Dendritic cell treated with granulocyte-macrophage colony-stimulating factor and Interleukin-4, amounts not matched to agents 40 ng/mL and 50 ng/mL, for 4 days (primary cell): Measurements from ENCODE around the gene NCOA6.
A peak's percentile ranks its signal among the peaks of the same experiment; 100 is the strongest.

ENCODE experiments used
- H3K27ac Mint-ChIP-seq: one replicate; pipeline ENCODE4 v1.8.0; 2022; ENCODE audit warnings: mild to moderate bottlenecking, mixed read lengths
- H3K27me3 Mint-ChIP-seq: one replicate; pipeline ENCODE4 v1.8.0; 2022; ENCODE audit warnings: mild to moderate bottlenecking, mixed read lengths
- H3K36me3 Mint-ChIP-seq: one replicate; pipeline ENCODE4 v1.8.0; 2022; ENCODE audit warnings: low read depth, mixed read lengths
- H3K4me1 Mint-ChIP-seq: one replicate; pipeline ENCODE4 v1.8.0; 2022; ENCODE audit warnings: low read depth, mixed read lengths
- H3K4me3 Mint-ChIP-seq: one replicate; pipeline ENCODE4 v1.8.0; 2022; ENCODE audit warnings: mild to moderate bottlenecking, moderate library complexity, mixed read lengths
- H3K9me3 Mint-ChIP-seq: one replicate; pipeline ENCODE4 v1.8.0; 2022; ENCODE audit warnings: mixed read lengths
- intact Hi-C: fragments of 100-400 bp; cut with micrococcal nuclease; formaldehyde crosslinking; loops from one replicate; pipeline ENCODE4 v1.15.0; 2022

The NCOA6 gene

DNA sequence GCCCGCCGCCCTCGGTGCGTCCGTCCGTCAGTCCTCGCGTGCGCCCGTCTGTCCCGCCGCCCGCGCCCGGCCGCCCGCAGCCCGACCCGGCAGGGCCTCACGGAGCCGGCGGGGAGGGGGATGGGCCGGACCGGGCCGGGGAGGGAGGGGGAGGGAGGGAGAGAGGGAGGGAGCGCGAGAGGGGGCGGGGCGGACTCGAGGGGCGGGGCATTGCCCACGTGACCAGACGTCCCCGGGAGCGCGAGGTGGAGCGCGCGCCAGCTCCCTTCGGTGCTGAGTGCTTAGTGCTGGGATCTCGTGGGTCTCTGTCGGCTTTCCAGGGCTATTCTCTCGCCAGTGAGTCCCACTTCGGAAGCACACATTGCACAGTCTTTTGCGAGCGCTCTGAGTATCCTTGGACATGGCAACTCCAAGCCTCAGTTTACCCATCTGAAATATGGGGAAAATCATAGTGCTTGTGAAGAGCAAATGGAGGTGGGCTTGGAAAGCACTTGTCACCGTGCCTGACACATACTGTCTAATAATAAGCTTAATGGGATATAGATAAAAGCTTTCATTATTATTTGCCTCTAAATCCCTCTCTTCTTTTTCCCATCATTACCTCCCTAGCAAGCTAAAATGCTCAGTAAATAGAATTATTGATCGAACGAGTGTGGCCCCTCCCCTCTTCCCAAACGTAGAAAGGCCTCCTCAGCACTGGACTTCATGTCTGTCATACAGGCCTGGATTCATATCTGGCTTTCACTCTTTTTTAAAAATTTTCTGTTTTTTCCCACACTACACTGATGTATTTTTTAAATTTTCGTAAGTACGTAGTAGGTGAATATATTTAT, at the start of gene NCOA6:
Gene NCOA6, minus strand, starts transcription at position 122 of the 833 bp plus-strand sequence. CDS start 43,296 bp downstream, outside the sequence.
- intact Hi-C loops: loop anchor here (2.0 kb wide), 1 partner anchor 49 kb away; no protein-coding TSS in a partner anchor
- Mint-ChIP-seq H3K27ac (peak within 1 kb of the TSS; percentile 89), H3K9me3 (no peaks in the 10 kb centered on the region), H3K27me3 (no peaks in the 10 kb centered on the region), H3K36me3 (peaks cover 20% of the 10 kb centered on the region), H3K4me1 (peaks cover 43% of the 10 kb centered on the region), H3K4me3 (peak within 1 kb of the TSS; percentile 95)

DNA sequence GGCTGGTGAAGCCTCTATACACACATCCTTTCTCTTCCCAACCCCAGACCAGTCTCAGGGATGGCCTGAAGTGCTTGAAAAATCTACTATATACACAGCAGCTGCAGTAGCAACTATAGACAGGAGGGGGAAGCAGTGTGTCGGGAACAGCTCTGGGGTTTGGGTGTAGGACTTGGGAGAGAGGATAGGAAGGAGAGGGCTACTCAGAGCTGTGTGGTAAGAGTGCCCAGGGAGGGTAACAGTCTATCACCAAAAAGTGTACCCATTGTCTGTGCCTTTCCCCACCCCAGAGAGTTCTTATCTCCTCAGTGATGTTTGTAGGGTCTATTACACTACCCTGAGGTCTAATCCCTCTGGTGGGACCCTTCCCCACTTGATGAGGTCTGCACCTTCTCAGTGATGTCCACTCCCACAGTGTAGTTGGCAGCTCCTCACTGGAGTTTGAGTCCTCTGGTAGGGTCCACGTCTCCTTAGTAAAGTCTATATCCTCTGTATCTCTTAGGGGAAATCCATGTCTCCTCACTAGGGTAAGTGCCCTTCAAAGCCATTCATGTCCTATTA, 48.7 kb upstream of the NCOA6 start:
- Mint-ChIP-seq H3K9me3 (no peaks in the 10 kb centered on the region), H3K4me3 (no peak overlapping the region), H3K27ac (peak overlapping the region; percentile 97), H3K27me3 (peaks cover 10% of the 10 kb centered on the region), H3K36me3 (peaks cover 12% of the 10 kb centered on the region), H3K4me1 (peaks cover 66% of the 10 kb centered on the region)
- intact Hi-C loops: loop anchor here (1.0 to 2.0 kb wide), 3 partner anchors 49 to 86 kb away; partner anchors contain the start of genes GSS, MYH7B and NCOA6

- Mint-ChIP-seq H3K27me3 (peaks cover 10% of the 10 kb centered on the region), H3K27ac (peak overlapping the region; percentile 97), H3K36me3 (peaks cover 8% of the 10 kb centered on the region), H3K9me3 (no peaks in the 10 kb centered on the region), H3K4me1 (peaks cover 63% of the 10 kb centered on the region), H3K4me3 (peak overlapping the region; percentile 82)
- intact Hi-C loops: loop anchor here (1.0 to 2.0 kb wide), 3 partner anchors 49 to 87 kb away; partner anchors contain the start of genes GSS, MYH7B and NCOA6
These were observed 48.2 kb upstream of the NCOA6 start for GRCh38 chr20:34873583-34874093.

- H3K27me3 Mint-ChIP-seq: peaks cover 10% of the 10 kb centered on the region
- peak within 1 kb of the TSS; percentile 82 for H3K4me3 Mint-ChIP-seq
- H3K9me3 Mint-ChIP-seq: no peaks in the 10 kb centered on the region
- peaks cover 58% of the 10 kb centered on the region for H3K4me1 Mint-ChIP-seq
- peaks cover 8% of the 10 kb centered on the region for H3K36me3 Mint-ChIP-seq
- H3K27ac Mint-ChIP-seq: peak within 1 kb of the TSS; percentile 67
- intact Hi-C loops: no loop called here
These were observed 47.3 kb upstream of the NCOA6 start, which contains the start of gene GGT7 for GRCh38 chr20:34872622-34873224. Gene GGT7, minus strand, starts transcription at chr20:34872856. Its CDS starts 41 bp downstream, at chr20:34872815.

DNA sequence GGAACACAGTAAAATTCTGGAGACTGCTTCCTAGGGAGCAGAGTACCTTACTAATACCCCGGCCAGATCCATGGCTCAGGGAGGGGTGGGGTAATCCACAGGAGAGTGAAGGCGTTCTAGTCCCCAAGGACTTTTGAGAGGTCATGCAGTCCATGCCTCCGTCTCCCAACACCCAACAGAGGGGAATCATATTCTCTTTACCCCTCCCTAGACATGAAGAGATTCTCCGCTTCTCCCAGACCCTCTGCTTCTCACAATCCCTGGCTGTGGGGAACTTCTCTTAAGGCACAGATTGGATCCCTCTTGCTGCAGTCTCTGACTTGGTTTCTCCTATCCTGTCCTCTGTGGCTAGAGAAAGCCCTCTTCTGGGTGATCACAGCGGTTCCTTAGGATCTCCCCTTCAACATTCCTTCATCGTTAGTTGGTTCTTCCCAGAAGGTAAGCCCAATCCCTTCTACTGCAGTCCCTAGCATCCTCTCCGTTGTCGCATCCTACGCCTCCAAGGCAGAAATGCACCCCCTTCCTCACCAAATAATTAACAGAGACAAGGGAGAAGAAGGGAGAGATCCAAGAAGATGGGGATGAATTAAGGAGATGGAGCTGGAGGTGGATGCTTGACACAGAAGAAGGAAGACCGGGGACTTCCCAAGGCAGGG, 46.6 kb upstream of the NCOA6 start:
- Mint-ChIP-seq H3K4me1 (peaks cover 54% of the 10 kb centered on the region), H3K27ac (peak overlapping the region; percentile 67)
- intact Hi-C loops: no loop called here

DNA sequence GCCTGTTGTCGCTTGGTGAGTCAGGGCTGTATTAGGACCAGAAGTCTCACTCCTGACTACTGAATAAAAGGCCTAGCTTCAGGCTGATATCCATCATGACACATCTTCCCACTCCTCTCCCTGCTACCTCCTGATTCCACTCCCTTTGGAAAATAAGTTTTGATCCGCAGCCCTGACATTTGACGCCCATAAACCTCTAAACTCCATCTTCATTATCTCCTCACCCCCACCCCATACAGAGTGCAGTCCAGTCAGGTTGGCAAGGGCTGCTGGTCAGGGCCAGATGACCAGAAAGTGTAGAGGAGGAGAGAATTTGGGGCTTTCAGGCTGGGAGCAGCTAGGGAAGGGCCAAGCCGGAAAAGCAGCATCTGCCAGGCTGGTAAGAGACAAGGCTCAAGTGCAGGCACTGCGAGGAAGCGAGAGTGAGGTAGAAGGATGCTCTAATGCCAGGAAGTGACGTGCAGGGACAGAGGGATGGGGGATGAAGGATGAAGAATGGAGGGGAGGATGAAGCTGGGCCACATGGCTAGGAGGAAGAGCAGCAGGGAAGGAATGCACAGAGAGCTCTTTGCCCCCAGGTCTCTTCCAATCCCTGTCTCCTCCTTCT, 46.0 kb upstream of the NCOA6 start:
- Mint-ChIP-seq H3K36me3 (peaks cover under 1% of the 10 kb centered on the region), H3K4me3 (no peak overlapping the region), H3K27ac (no peak overlapping the region), H3K27me3 (peaks cover 10% of the 10 kb centered on the region), H3K9me3 (no peaks in the 10 kb centered on the region), H3K4me1 (peaks cover 49% of the 10 kb centered on the region)
- intact Hi-C loops: no loop called here

More for the DNA sequence above, 46.6 kb upstream of the NCOA6 start:
- Mint-ChIP-seq H3K4me3 (peak overlapping the region; percentile 82), H3K9me3 (no peaks in the 10 kb centered on the region), H3K36me3 (peaks cover 7% of the 10 kb centered on the region), H3K27me3 (peaks cover 10% of the 10 kb centered on the region)

DNA sequence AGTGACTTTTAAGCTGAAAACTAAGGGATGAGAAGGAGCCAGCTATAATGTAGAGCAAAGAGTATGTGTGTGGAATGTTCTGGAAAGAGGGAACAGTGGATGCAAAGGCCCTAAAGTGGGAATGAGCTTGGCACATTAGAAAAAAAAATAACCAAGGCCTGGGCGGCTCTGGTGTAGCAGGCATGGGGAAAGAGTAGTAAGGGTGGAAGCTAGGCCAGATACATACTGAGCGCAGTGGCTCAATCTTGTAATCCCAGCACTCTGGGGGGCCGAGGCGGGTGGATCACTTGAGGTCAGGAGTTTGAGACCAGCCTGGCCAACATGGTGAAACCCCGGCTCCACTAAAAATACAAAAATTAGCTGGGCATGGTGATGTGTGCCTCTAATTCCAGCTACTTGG, 38.8 kb upstream of the NCOA6 start:
- Mint-ChIP-seq H3K27ac (no peak overlapping the region), H3K9me3 (no peaks in the 10 kb centered on the region), H3K4me3 (no peak overlapping the region), H3K36me3 (peaks cover 9% of the 10 kb centered on the region), H3K4me1 (peaks cover 9% of the 10 kb centered on the region), H3K27me3 (no peaks in the 10 kb centered on the region)
- intact Hi-C loops: no loop called here

DNA sequence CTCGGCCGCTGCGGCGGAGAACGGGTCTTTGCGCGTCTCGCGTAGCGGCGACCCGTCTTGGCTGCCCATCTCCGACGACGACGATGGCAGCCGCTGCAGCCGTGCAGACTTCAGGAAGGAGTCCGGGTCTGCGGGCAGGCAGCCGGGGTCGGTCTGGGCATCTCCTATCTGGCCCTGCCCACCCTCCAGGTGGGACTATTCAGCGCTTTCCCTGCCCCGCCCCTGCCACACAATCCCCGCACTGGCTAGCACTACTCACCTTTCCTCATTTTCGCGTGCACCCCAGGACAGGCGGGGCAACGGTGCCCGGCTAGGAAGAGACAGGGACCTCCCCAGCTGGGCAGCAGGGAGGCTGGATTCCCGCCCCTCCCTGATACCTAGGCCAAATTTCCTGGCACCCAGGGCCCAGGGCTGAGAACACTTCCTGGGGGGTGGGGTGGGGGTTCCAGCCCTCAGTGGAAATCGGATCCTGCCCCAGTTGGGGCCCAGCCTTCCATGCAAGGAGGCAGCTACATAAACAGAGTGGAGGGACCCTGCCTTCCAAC, 38.0 kb upstream of the NCOA6 start:
- H3K36me3 Mint-ChIP-seq: peaks cover 9% of the 10 kb centered on the region
- intact Hi-C loops: no loop called here
- peaks cover 9% of the 10 kb centered on the region for H3K4me1 Mint-ChIP-seq
- no peaks in the 10 kb centered on the region for H3K27me3 Mint-ChIP-seq
- no peak overlapping the region for H3K4me3 Mint-ChIP-seq
- H3K9me3 Mint-ChIP-seq: no peaks in the 10 kb centered on the region
- no peak overlapping the region for H3K27ac Mint-ChIP-seq

GRCh38 chr20:34862724-34863123, 37.3 kb upstream of the NCOA6 start:
- no peaks in the 10 kb centered on the region for H3K9me3 Mint-ChIP-seq
- no peak overlapping the region for H3K4me3 Mint-ChIP-seq
- H3K27me3 Mint-ChIP-seq: no peaks in the 10 kb centered on the region
- H3K36me3 Mint-ChIP-seq: peaks cover 9% of the 10 kb centered on the region
- H3K4me1 Mint-ChIP-seq: peaks cover 9% of the 10 kb centered on the region
- intact Hi-C loops: no loop called here
- no peak overlapping the region for H3K27ac Mint-ChIP-seq

- Mint-ChIP-seq H3K36me3 (peaks cover 9% of the 10 kb centered on the region), H3K27me3 (no peaks in the 10 kb centered on the region), H3K4me1 (peaks cover 9% of the 10 kb centered on the region), H3K4me3 (no peak overlapping the region), H3K27ac (no peak overlapping the region), H3K9me3 (no peaks in the 10 kb centered on the region)
- intact Hi-C loops: no loop called here
These were observed 36.1 kb upstream of the NCOA6 start for GRCh38 chr20:34861386-34862084.

GRCh38 chr20:34859826-34860545, 34.5 kb upstream of the NCOA6 start:
- Mint-ChIP-seq H3K4me1 (peaks cover 5% of the 10 kb centered on the region), H3K27ac (no peak overlapping the region), H3K9me3 (no peaks in the 10 kb centered on the region), H3K4me3 (no peak overlapping the region), H3K27me3 (no peaks in the 10 kb centered on the region), H3K36me3 (peaks cover 9% of the 10 kb centered on the region)
- intact Hi-C loops: no loop called here

- no peak overlapping the region for H3K27ac Mint-ChIP-seq
- no peaks in the 10 kb centered on the region for H3K9me3 Mint-ChIP-seq
- peaks cover 9% of the 10 kb centered on the region for H3K36me3 Mint-ChIP-seq
- intact Hi-C loops: no loop called here
- H3K27me3 Mint-ChIP-seq: no peaks in the 10 kb centered on the region
- peaks cover 5% of the 10 kb centered on the region for H3K4me1 Mint-ChIP-seq
- H3K4me3 Mint-ChIP-seq: no peak overlapping the region
These were observed 33.9 kb upstream of the NCOA6 start for GRCh38 chr20:34859367-34859766.
